Measurements from ENCODE around the gene PHF21A. TPM values are rescaled to one million over a fixed set of nuclear protein-coding genes. Genes with fewer than 3 reads are reported as not detected.

The PHF21A gene
- total and polyA plus RNA-seq, 2 experiments from 2014 or later = 24.6 to 30.4 TPM

DNA sequence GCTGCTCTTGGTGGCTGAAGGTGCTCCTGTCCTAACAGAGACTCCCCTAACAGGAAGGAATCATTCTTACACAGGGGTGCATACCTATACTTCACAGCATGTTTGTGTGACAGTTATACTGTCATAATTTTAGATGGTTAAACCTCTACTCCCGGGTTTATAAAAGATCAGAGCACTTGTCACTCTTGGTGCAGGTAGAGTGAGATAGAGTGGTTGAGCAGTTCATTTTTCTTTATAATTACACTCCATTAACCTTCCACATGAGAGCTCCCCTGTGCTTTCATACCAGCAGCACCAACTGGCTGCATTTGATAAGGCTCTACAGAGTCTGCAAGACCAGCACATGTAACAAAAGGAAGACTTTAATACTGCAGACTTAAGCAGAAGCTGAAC is 125.9 kb downstream of the PHF21A start:
- Histone ChIP-seq H3K79me2 (peaks cover 52% of the 10 kb centered on the region), H3K4me3 (no peak overlapping the region), H3K9me3 (ENCODE audit: low read depth) (no peaks in the 10 kb centered on the region), H3K9me2 (replicated peaks; ENCODE audit: insufficient read depth) (no peaks in the 10 kb centered on the region), H3K36me3 (replicated peaks; ENCODE audit: insufficient read depth, low read depth) (no peaks in the 10 kb centered on the region), H4K20me1 (ENCODE audit: insufficient read depth, poor library complexity, severe bottlenecking) (peaks cover 5% of the 10 kb centered on the region), H2AFZ (no peak overlapping the region), H3K27ac (peak overlapping the region; percentile 76), H3K27me3 (no peaks in the 10 kb centered on the region), H3K4me2 (peak overlapping the region; percentile 0), H3K4me1 (ENCODE audit: insufficient read depth) (peaks cover 17% of the 10 kb centered on the region)
- DNase-seq (ENCODE audit: low spot score) = no peak
- TF ChIP-seq, protein P1, sequence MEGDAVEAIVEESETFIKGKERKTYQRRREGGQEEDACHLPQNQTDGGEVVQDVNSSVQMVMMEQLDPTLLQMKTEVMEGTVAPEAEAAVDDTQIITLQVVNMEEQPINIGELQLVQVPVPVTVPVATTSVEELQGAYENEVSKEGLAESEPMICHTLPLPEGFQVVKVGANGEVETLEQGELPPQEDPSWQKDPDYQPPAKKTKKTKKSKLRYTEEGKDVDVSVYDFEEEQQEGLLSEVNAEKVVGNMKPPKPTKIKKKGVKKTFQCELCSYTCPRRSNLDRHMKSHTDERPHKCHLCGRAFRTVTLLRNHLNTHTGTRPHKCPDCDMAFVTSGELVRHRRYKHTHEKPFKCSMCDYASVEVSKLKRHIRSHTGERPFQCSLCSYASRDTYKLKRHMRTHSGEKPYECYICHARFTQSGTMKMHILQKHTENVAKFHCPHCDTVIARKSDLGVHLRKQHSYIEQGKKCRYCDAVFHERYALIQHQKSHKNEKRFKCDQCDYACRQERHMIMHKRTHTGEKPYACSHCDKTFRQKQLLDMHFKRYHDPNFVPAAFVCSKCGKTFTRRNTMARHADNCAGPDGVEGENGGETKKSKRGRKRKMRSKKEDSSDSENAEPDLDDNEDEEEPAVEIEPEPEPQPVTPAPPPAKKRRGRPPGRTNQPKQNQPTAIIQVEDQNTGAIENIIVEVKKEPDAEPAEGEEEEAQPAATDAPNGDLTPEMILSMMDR (IDR thresholded peaks at IDR 0.05; ENCODE audit: poor library complexity) = no peak
- no peak for TF ChIP-seq EZH2phosphoT487 (IDR thresholded peaks at IDR 0.05; ENCODE audit: low read depth, severe bottlenecking, unreplicated experiment)
- TF ChIP-seq EZH2 (IDR thresholded peaks at IDR 0.05; ENCODE audit: borderline replicate concordance) = no peak
- 52% methylated on average over 1 of the region's 1 CpG for WGBS (ENCODE audit: low lambda C conversion rate, missing lambda C conversion rate)

DNA sequence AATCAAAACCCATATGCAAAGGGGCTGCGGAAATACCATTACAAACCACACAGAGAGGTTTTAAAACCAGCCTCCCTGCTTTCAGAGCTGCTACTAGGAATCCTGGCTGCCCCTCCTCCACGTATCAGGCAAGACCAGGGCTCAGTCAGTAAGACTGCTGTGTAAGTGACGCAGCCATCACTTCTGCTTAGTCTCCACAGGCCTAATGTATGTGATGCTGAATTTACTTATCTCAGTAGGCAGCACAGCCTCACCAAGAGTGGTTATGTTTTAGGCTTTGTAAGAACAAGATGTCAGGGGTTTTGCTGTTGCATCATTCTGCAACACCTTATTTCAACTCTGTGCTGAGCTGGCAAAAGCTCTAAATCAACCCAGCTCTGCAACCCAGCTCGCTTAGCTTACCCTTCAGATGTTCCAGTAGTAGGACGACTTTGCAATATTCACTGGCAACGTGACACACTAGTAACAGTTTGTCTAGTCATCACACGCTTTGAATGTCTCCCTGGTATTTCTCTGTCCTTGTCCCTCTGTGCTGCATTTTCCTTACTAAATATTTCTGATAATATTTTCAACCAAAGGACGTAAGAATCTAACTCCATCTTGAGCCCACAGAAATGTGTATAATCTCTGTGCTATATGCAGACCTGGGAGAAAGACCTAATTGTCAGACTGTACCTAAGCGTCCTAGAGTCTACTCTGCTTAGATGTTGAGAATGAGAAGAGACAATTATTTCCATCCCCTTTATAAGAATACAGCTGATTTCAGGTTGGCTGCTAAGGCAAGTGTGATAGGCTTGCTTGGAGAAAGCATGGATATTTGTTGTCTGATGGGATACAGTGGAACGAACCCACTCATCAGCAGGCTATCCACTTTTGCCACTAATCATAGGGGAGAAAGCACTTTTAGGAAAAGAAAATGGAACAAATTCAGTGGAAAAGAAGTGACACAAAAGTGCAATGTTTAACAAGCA is 126.6 kb downstream of the PHF21A start:
- peak; percentile 66 for DNase-seq (ENCODE audit: low spot score)
- Histone ChIP-seq H3K9me3 (ENCODE audit: low read depth) (no peaks in the 10 kb centered on the region), H2AFZ (no peak overlapping the region), H3K4me2 (peak overlapping the region; percentile 49), H3K9me2 (replicated peaks; ENCODE audit: insufficient read depth) (no peaks in the 10 kb centered on the region), H3K27me3 (no peaks in the 10 kb centered on the region), H3K79me2 (peaks cover 51% of the 10 kb centered on the region), H3K4me1 (ENCODE audit: insufficient read depth) (peaks cover 17% of the 10 kb centered on the region), H4K20me1 (ENCODE audit: insufficient read depth, poor library complexity, severe bottlenecking) (peaks cover 5% of the 10 kb centered on the region), H3K4me3 (no peak overlapping the region), H3K36me3 (replicated peaks; ENCODE audit: insufficient read depth, low read depth) (no peaks in the 10 kb centered on the region), H3K27ac (peak overlapping the region; percentile 76)
- WGBS (ENCODE audit: low lambda C conversion rate, missing lambda C conversion rate) = 62% methylated on average over 10 of the region's 10 CpGs
- TF ChIP-seq EZH2phosphoT487 (IDR thresholded peaks at IDR 0.05; ENCODE audit: low read depth, severe bottlenecking, unreplicated experiment) = no peak
- TF ChIP-seq, protein P1 (IDR thresholded peaks at IDR 0.05; ENCODE audit: poor library complexity) = no peak
- no peak for TF ChIP-seq EZH2 (IDR thresholded peaks at IDR 0.05; ENCODE audit: borderline replicate concordance)

DNA sequence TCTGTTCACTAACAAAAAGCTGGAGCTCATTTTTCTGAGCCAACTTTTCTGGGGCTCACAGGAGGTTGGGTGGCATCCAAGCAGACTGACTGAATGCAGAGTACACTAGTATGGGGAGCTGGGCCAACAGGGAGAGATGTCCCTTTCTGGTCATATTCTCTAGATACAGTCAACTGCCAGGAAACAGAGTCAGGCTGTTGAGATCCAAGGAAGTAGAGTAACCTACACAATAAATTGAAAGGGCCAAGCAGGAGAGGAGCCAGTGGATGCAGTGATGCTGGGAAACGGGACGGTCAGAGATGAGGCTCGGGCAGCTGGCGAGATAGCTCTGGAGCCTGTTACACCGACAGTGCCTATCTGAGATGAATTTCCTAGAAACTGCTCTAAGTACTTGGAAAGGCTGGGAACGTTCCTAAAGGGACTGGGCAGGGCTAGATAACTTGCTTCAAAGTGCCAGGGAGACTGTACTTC is 127.7 kb downstream of the PHF21A start:
- TF ChIP-seq EZH2 (IDR thresholded peaks at IDR 0.05; ENCODE audit: borderline replicate concordance) (no peak), EZH2phosphoT487 (IDR thresholded peaks at IDR 0.05; ENCODE audit: low read depth, severe bottlenecking, unreplicated experiment) (no peak)
- TF ChIP-seq, protein P1 (IDR thresholded peaks at IDR 0.05; ENCODE audit: poor library complexity) = no peak
- Histone ChIP-seq H3K9me2 (replicated peaks; ENCODE audit: insufficient read depth) (no peaks in the 10 kb centered on the region), H3K9me3 (ENCODE audit: low read depth) (no peaks in the 10 kb centered on the region), H3K4me3 (no peak overlapping the region), H3K27me3 (no peaks in the 10 kb centered on the region), H2AFZ (no peak overlapping the region), H3K79me2 (peaks cover 43% of the 10 kb centered on the region), H3K36me3 (replicated peaks; ENCODE audit: insufficient read depth, low read depth) (no peaks in the 10 kb centered on the region), H3K4me1 (ENCODE audit: insufficient read depth) (peaks cover 17% of the 10 kb centered on the region), H3K27ac (peak overlapping the region; percentile 76), H3K4me2 (peak overlapping the region; percentile 49), H4K20me1 (ENCODE audit: insufficient read depth, poor library complexity, severe bottlenecking) (peaks cover 5% of the 10 kb centered on the region)
- peak; percentile 16 for DNase-seq (ENCODE audit: low spot score)
- 65% methylated on average over 6 of the region's 6 CpGs for WGBS (ENCODE audit: low lambda C conversion rate, missing lambda C conversion rate)
